BJ (cell line): ENCODE results near the gene SH3D19. TPM values are rescaled to one million over a fixed set of nuclear protein-coding genes. Genes with fewer than 3 reads are reported as not detected.
"Not testable (repeated sequence)": the region's sequence is repeated elsewhere in the genome, so short reads cannot be mapped to it uniquely, and the experiment has no call there.

ENCODE experiments used
- CTCF ChIA-PET: fragments of 350-600 bp; formaldehyde crosslinking; extraction: SDS; loops from one replicate; lab custom pipeline; 2021; ENCODE audit warnings: antibody characterized with exemption, inconsistent platforms; lab: Yijun Ruan, JAX
- POLR2A ChIA-PET: fragments of 300-600 bp; sonication (Branson Sonifier 250); formaldehyde crosslinking; extraction: SDS; loops from one replicate; lab custom pipeline; 2021; ENCODE audit warnings: antibody characterized with exemption; lab: Charles Lee
- DNase-seq: peaks from one replicate; pipeline ENCODE4 v3.0.0-alpha.2; 2011; ENCODE audit warnings: low read depth
- H3K27me3 ChIP-seq: 2 replicates; pipeline ENCODE4 v1.6.0; 2011; ENCODE audit warnings: low read length; ENCODE audit not compliant: control insufficient read depth, insufficient read depth
- H3K36me3 ChIP-seq: 2 replicates; pipeline ENCODE4 v1.5.1; 2011; ENCODE audit warnings: low read length; ENCODE audit not compliant: control insufficient read depth, insufficient read depth
- H3K4me3 ChIP-seq: 2 replicates; pipeline ENCODE4 v1.5.1; 2011; ENCODE audit warnings: low read depth, mild to moderate bottlenecking, control low read depth, low read length
- polyA plus RNA-seq: library from polyadenylated mRNA; depleted of rRNA; stranded (reverse); fragments of >200 nt; gene quantifications from 2 replicates; pipeline ENCODE4 v1.2.3, GENCODE V29; 2011
- TF ChIP-seq, protein P1 (sequence below): IDR thresholded peaks from 2 replicates; pipeline ENCODE4 v1.5.1; 2011; ENCODE audit warnings: low read depth, mild to moderate bottlenecking, control low read depth, inconsistent platforms, low read length, moderate library complexity; ENCODE audit not compliant: insufficient read depth

The SH3D19 gene
- polyA plus RNA-seq, 1 experiment, result 16.2 TPM

DNA sequence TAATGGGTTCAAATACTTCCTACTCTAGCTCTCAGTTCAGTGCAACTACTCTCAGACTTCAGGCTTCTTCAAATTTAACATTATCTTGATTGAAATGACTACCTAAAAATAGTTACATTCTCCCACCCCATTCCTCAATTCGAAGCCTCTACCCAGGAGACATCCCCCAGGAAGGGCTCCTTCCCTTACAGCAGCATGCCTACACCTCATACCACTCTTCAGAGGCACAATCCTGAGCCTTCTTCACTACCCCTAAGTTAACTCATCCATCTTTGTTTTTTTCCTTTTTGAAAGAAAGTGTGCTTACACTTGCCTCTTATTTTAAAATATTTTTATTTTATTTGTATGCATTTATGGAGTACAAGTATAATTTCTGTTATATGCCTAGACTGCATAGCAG is 65.7 kb downstream of the SH3D19 start:
- POLR2A ChIA-PET, result no interaction called here
- no peak for DNase-seq
- Histone ChIP-seq H3K36me3 (no peaks in the 10 kb centered on the region), H3K4me3 (no peak overlapping the region), H3K27me3 (no peaks in the 10 kb centered on the region)
- CTCF ChIA-PET, result interaction anchor here (0.7 kb wide), 1 partner anchor 1867 kb away, joined by 3 read pairs; no protein-coding TSS in a partner anchor
- TF ChIP-seq, protein P1, sequence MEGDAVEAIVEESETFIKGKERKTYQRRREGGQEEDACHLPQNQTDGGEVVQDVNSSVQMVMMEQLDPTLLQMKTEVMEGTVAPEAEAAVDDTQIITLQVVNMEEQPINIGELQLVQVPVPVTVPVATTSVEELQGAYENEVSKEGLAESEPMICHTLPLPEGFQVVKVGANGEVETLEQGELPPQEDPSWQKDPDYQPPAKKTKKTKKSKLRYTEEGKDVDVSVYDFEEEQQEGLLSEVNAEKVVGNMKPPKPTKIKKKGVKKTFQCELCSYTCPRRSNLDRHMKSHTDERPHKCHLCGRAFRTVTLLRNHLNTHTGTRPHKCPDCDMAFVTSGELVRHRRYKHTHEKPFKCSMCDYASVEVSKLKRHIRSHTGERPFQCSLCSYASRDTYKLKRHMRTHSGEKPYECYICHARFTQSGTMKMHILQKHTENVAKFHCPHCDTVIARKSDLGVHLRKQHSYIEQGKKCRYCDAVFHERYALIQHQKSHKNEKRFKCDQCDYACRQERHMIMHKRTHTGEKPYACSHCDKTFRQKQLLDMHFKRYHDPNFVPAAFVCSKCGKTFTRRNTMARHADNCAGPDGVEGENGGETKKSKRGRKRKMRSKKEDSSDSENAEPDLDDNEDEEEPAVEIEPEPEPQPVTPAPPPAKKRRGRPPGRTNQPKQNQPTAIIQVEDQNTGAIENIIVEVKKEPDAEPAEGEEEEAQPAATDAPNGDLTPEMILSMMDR, result no peak

DNA sequence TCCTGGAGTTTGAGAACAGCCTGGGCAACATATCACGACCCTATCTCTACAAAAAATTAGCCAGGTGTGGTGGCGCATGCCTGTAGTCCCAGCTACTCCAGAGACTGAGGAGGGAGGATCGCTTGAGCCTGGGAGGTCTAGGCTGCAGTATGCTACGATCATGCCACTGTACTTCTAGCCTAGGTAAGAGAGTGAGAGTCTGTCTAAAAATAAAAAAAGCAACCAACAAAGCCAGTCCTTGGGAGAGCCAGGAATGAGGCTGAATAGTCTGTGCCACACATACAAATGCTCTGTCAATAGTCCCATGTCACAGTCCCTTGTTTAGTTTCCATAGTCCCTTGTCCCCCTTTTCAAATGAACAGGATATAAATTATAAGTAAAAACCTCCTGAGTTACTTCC is 67.7 kb downstream of the SH3D19 start:
- TF ChIP-seq, protein P1, result no peak
- CTCF ChIA-PET, result no interaction called here
- Histone ChIP-seq H3K4me3 (no peak overlapping the region), H3K36me3 (no peaks in the 10 kb centered on the region), H3K27me3 (no peaks in the 10 kb centered on the region)
- POLR2A ChIA-PET, result no interaction called here
- DNase-seq, result no peak

DNA sequence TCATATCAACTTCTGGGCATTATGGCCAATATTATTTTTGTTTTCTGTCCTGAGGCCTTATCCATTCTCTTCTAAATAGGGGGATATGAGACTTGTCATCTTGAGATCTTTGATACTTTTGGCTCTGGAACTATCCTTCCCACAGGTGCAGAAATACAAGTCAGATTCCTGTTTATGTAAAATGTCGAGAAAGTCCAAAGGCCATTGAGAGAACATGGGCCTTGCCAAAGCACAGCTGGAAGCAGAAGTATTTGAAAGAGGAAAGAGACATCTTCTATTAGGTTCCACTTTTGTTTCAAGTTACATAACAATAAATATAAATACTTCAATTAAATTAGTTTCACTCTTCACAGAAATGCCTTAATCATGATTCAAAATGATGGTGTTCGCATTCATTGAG is 69.3 kb downstream of the SH3D19 start:
- ChIA-PET POLR2A (no interaction called here), CTCF (interaction anchor here (0.8 kb wide), 1 partner anchor 21 kb away, joined by 3 read pairs; the partner anchor contains the start of gene PRSS48)
- no peak for DNase-seq
- H3K27me3 ChIP-seq, result no peaks in the 10 kb centered on the region
- H3K4me3 ChIP-seq, result no peak overlapping the region
- H3K36me3 ChIP-seq, result no peaks in the 10 kb centered on the region
- TF ChIP-seq, protein P1, result no peak

DNA sequence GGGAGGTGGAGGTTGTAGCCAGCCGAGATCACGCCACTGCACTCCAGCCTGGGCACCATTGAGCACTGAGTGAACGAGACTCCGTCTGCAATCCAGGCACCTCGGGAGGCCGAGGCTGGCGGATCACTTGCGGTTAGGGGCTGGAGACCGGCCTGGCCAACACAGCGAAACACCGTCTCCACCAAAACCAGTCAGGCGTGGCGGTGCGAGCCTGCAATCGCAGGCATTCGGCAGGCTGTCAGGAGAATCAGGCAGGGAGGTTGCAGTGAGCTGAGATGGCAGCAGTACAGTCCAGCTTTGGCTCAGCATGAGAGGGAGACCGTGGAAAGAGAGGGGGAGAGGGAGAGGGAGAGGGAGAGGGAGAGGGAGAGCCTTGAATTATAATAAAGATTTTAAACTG is 69.7 kb downstream of the SH3D19 start:
- H3K4me3 ChIP-seq, DNase-seq, POLR2A ChIA-PET, H3K36me3 ChIP-seq, H3K27me3 ChIP-seq: not testable (repeated sequence)
- CTCF ChIA-PET, result interaction anchor here (0.8 kb wide), 1 partner anchor 21 kb away, joined by 3 read pairs; the partner anchor contains the start of gene PRSS48

DNA sequence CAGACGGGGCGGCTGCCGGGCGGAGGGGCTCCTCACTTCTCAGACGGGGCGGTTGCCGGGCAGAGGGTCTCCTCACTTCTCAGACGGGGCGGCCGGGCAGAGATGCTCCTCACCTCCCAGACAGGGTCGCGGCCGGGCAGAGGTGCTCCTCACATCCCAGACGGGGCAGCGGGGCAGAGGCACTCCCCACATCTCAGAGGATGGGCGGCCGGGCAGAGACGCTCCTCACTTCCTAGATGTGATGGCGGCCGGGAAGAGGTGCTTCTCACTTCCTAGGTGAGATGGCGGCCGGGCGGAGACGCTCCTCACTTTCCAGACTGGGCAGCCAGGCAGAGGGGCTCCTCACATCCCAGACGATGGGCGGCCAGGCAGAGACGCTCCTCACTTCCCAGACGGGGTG is 70.2 kb downstream of the SH3D19 start:
- H3K36me3 ChIP-seq, DNase-seq, H3K27me3 ChIP-seq, POLR2A ChIA-PET, H3K4me3 ChIP-seq, CTCF ChIA-PET: not testable (repeated sequence)

DNA sequence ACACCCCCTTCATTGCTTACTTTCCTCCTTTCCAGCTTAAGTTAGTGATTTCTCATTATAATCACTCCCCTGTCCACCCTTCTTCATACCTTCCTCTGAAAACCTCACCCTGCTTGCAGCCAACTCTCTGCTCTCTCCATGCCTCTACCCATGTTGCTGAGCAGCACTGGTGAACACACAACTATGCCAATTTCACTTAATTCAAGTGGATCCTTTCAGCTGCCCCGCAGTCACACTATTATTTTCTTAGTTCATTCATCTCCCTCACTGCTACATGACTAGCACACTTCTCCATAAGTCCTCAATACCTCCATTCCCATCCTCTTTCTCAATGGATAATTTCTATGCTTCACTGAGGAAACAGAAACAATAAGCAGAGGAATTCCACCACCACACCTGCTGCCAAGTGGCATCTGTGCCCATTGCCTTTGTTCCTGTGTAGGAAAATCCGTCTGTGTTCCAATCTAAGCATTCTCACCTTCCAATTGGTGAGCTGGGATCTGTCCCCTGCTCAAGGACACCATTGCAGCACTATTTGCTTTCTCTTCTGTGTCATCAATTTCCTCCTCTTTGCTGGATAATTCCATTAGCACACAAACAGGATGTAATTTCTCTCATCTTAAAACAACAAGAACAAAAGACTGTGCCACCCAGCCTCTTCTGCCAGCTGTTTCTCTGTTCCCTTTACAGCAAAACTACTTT is 73.7 kb downstream of the SH3D19 start:
- TF ChIP-seq, protein P1, result no peak
- no peaks in the 10 kb centered on the region for H3K27me3 ChIP-seq
- H3K4me3 ChIP-seq, result no peak overlapping the region
- POLR2A ChIA-PET, result no interaction called here
- no peak for DNase-seq
- no peaks in the 10 kb centered on the region for H3K36me3 ChIP-seq
- CTCF ChIA-PET, result no interaction called here
